Suppressor macrophage treated with lipopolysaccharide for 1 hour (primary cell): Measurements from ENCODE around the gene PJVK.

Experiments
- DNase-seq, 3 donors: peaks; one replicate each; pipeline ENCODE4 v3.0.0-alpha.2; 2020 to 2022

PJVK gene

GRCh38 chr2:178482437-178482836 lies 31.3 kb downstream of the PJVK start:
- DNase-seq = peak; percentile 2 to 24 (median 22)

GRCh38 chr2:178484245-178485041 lies 33.3 kb downstream of the PJVK start:
- peak in 1 of 3 donors; percentile 13 for DNase-seq

- DNase-seq = no peak
These were observed 34.2 kb downstream of the PJVK start for GRCh38 chr2:178485356-178485755.

- DNase-seq = no peak
These were observed 40.4 kb downstream of the PJVK start for GRCh38 chr2:178491612-178492011.

- no peak for DNase-seq
These were observed 44.9 kb downstream of the PJVK start for GRCh38 chr2:178496049-178496448.

- DNase-seq = no peak
These were observed 47.0 kb downstream of the PJVK start for GRCh38 chr2:178498137-178498536.

GRCh38 chr2:178499640-178500039 lies 48.5 kb downstream of the PJVK start:
- DNase-seq = no peak

GRCh38 chr2:178502751-178503150 lies 51.6 kb downstream of the PJVK start:
- no peak for DNase-seq

GRCh38 chr2:178506101-178506500 lies 54.9 kb downstream of the PJVK start:
- no peak for DNase-seq

- no peak for DNase-seq
These were observed 55.3 kb downstream of the PJVK start for GRCh38 chr2:178506524-178506923.

- DNase-seq = no peak
These were observed 55.8 kb downstream of the PJVK start for GRCh38 chr2:178506949-178507348.

- no peak for DNase-seq
These were observed 57.5 kb downstream of the PJVK start for GRCh38 chr2:178508646-178509045.

GRCh38 chr2:178510384-178510783 lies 59.2 kb downstream of the PJVK start:
- no peak for DNase-seq
